DND-41 (cell line): ENCODE measurements around the gene NOL11.
"Not testable (repeated sequence)": the region's sequence is repeated elsewhere in the genome, so short reads cannot be mapped to it uniquely, and the experiment has no call there.

Experiments
- ATAC-seq: fragments of 200-7000 bp; cut with Tn5 transposase; 3 replicates; pipeline ENCODE4 v1.9.1; 2021; ENCODE audit warnings: low read depth; ENCODE audit not compliant: insufficient read depth
- DNase-seq: peaks from one replicate; pipeline ENCODE4 v3.0.0-alpha.2; 2020
- H2AFZ ChIP-seq: 2 replicates; pipeline ENCODE4 v1.6.0; 2012; ENCODE audit warnings: low read depth, low read length
- H3K27ac ChIP-seq: 2 replicates; pipeline ENCODE4 v1.5.1; 2012; ENCODE audit warnings: low read length, inconsistent platforms
- H3K27me3 ChIP-seq: fragments of 200-600 bp; sonication (generic); 2 replicates; pipeline ENCODE4 v1.6.0; 2012; ENCODE audit warnings: low read length, mild to moderate bottlenecking, inconsistent platforms; ENCODE audit not compliant: insufficient read depth, poor library complexity
- H3K36me3 ChIP-seq: 2 replicates; pipeline ENCODE4 v1.5.1; 2012; ENCODE audit warnings: low read length, inconsistent platforms; ENCODE audit not compliant: insufficient read depth
- H3K4me1 ChIP-seq: 2 replicates; pipeline ENCODE4 v1.5.1; 2012; ENCODE audit warnings: mild to moderate bottlenecking, low read length; ENCODE audit not compliant: insufficient read depth
- H3K4me2 ChIP-seq: 2 replicates; pipeline ENCODE4 v1.6.0; 2012; ENCODE audit warnings: mild to moderate bottlenecking, moderate library complexity, low read length, inconsistent platforms; ENCODE audit not compliant: insufficient read depth
- H3K4me3 ChIP-seq, 2 experiments: fragments of 200-600 bp in 1 of 2; shearing (Covaris generic) in 1 of 2; 2 replicates each; pipeline ENCODE4 v1.5.1; 2012 to 2016; ENCODE audit warnings: inconsistent platforms in 2 of 2, low read length in 2 of 2, mild to moderate bottlenecking in 2 of 2, low read depth in 1 of 2, moderate library complexity in 1 of 2
- H3K79me2 ChIP-seq: 2 replicates; pipeline ENCODE4 v1.6.0; 2012; ENCODE audit warnings: low read length, inconsistent platforms; ENCODE audit not compliant: insufficient read depth
- H3K9ac ChIP-seq: 2 replicates; pipeline ENCODE4 v1.6.0; 2012; ENCODE audit warnings: low read depth, mild to moderate bottlenecking, inconsistent platforms, low read length, moderate library complexity
- H3K9me3 ChIP-seq: 2 replicates; pipeline ENCODE4 v1.5.1; 2012; ENCODE audit warnings: low read length, moderate library complexity, mild to moderate bottlenecking, inconsistent platforms; ENCODE audit not compliant: insufficient read depth, severe bottlenecking
- H4K20me1 ChIP-seq: 2 replicates; pipeline ENCODE4 v1.6.0; 2012; ENCODE audit warnings: low read length; ENCODE audit not compliant: insufficient read depth
- CTCF ChIP-seq: IDR thresholded peaks from 2 replicates; pipeline ENCODE4 v1.5.1; 2012; ENCODE audit warnings: borderline replicate concordance, low read length, moderate library complexity, mild to moderate bottlenecking; ENCODE audit not compliant: poor library complexity, severe bottlenecking; ENCODE audit errors: extremely low read depth
- EZH2 ChIP-seq: IDR thresholded peaks from 3 replicates; pipeline ENCODE4 v1.6.1; 2012; ENCODE audit warnings: borderline replicate concordance, low read depth, mild to moderate bottlenecking, moderate library complexity, low read length, inconsistent platforms; ENCODE audit not compliant: severe bottlenecking

Gene NOL11

DNA sequence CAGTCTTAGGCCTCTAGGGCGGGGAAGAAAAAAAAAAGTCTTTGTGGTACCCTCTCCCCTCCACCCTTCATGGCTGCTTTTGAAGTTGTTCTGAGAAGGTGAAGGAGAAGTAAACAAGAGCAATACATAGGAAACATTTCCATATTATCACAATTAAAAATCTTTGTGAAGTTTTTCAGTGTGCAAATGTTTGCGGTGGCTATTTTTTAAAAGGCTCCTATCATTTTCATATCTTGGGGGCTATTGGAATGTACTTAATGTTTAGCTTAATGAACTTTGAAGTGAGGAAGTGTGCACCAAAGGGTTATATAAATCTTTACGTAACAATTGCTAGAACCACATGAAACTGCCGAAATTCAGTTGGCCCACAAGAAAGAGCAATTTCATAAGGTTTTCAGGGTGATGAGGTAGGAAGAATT is 7.6 kb downstream of the NOL11 start:
- Histone ChIP-seq H4K20me1 (no peaks in the 10 kb centered on the region; the same call in 1 of the 2 replicates), H3K9me3 (no peaks in the 10 kb centered on the region), H3K9ac (no peak overlapping the region), H3K27ac (no peak overlapping the region), H3K79me2 (peaks cover 26% of the 10 kb centered on the region), H3K4me3 (no peak overlapping the region), H3K4me2 (no peak overlapping the region), H3K27me3 (no peaks in the 10 kb centered on the region), H2AFZ (no peak overlapping the region), H3K36me3 (peaks cover 93% of the 10 kb centered on the region), H3K4me1 (peaks cover 2% of the 10 kb centered on the region; the same call in 1 of the 2 replicates)
- no peak for ATAC-seq
- TF ChIP-seq EZH2 (no peak), CTCF (no peak)
- DNase-seq, result no peak

GRCh38 chr17:67725807-67726206 is 8.1 kb downstream of the NOL11 start:
- H3K4me1 ChIP-seq, result no peaks in the 10 kb centered on the region
- TF ChIP-seq CTCF, result no peak
- TF ChIP-seq EZH2, result no peak
- ATAC-seq (no peak), DNase-seq (no peak)
- H3K27ac ChIP-seq, result no peak overlapping the region
- H3K9ac ChIP-seq, result no peak overlapping the region
- no peak overlapping the region for H3K4me2 ChIP-seq
- peaks cover 93% of the 10 kb centered on the region for H3K36me3 ChIP-seq
- peaks cover 26% of the 10 kb centered on the region for H3K79me2 ChIP-seq
- H3K27me3 ChIP-seq, result no peaks in the 10 kb centered on the region
- no peak overlapping the region for H3K4me3 ChIP-seq
- H4K20me1 ChIP-seq, result no peaks in the 10 kb centered on the region; the same call in 1 of the 2 replicates
- H3K9me3 ChIP-seq, result no peaks in the 10 kb centered on the region
- no peak overlapping the region for H2AFZ ChIP-seq

DNA sequence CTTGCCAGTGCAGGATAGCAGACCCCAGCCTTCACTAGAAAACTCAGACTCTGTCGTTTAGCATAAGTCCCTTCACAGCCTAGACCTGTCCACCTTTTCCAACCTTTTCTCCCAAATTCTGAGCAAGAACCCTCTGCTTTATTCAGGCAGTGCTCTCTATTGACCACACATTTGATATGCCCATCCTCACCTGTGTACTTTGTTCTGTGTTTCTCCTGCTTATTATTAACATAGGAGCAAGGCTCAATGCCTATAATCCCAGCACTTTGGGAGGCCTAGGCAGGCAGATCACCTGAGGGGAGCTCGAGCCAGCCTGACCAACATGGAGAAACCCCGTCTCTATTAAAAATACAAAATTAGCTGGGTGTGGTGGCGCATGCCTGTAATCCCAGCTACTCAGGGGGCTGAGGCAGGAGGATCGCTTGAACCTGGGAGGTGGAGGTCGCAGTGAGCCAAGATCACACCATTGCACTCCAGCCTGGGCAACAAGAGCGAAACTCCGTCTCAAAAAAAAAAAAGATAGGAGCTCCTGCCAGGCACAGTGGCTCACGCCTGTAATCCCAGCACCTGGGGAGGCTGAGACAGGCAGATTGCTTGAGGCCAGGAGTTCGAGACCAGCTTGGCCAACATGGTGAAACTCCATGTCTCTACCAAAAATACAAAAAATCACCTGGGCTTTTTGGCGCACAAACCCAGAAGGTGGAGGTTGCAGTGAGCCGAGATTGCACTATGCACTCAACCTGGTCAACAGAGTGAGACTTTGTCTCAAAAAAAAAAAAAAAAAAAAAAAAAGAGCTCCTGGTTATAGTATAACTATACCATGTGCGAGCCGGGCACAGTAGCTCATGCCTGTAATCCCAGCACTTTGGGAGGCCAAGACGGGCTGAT is 9.7 kb downstream of the NOL11 start:
- peaks cover 35% of the 10 kb centered on the region for H3K79me2 ChIP-seq
- H3K9me3 ChIP-seq, H2AFZ ChIP-seq, H3K4me1 ChIP-seq, H3K27me3 ChIP-seq, H3K27ac ChIP-seq, H4K20me1 ChIP-seq, DNase-seq, H3K9ac ChIP-seq, H3K4me2 ChIP-seq, ATAC-seq, H3K4me3 ChIP-seq: not testable (repeated sequence)
- H3K36me3 ChIP-seq, result peaks cover 88% of the 10 kb centered on the region

- no peak overlapping the region for H3K9ac ChIP-seq
- peaks cover 50% of the 10 kb centered on the region for H3K79me2 ChIP-seq
- no peak overlapping the region for H3K4me2 ChIP-seq
- ATAC-seq (no peak), DNase-seq (no peak)
- H3K4me1 ChIP-seq, result no peaks in the 10 kb centered on the region
- no peaks in the 10 kb centered on the region; the same call in 1 of the 2 replicates for H4K20me1 ChIP-seq
- no peak for TF ChIP-seq CTCF
- no peak for TF ChIP-seq EZH2
- no peak overlapping the region for H3K4me3 ChIP-seq
- no peaks in the 10 kb centered on the region for H3K9me3 ChIP-seq
- no peaks in the 10 kb centered on the region for H3K27me3 ChIP-seq
- H3K36me3 ChIP-seq, result peaks cover 90% of the 10 kb centered on the region
- H2AFZ ChIP-seq, result no peak overlapping the region
- no peak overlapping the region for H3K27ac ChIP-seq
Measured at GRCh38 chr17:67729903-67730302, 12.2 kb downstream of the NOL11 start.
